8988T (cell line): ENCODE data around the gene NR1H3.
"Not testable (repeated sequence)": the region's sequence is repeated elsewhere in the genome, so short reads cannot be mapped to it uniquely, and the experiment has no call there.

ENCODE experiments used
- DNase-seq: peaks from one replicate; pipeline ENCODE4 v3.0.0; 2011

Gene NR1H3

GRCh38 chr11:47308050-47308823, 50.4 kb downstream of the NR1H3 start:
- DNase-seq, result no peak

DNA sequence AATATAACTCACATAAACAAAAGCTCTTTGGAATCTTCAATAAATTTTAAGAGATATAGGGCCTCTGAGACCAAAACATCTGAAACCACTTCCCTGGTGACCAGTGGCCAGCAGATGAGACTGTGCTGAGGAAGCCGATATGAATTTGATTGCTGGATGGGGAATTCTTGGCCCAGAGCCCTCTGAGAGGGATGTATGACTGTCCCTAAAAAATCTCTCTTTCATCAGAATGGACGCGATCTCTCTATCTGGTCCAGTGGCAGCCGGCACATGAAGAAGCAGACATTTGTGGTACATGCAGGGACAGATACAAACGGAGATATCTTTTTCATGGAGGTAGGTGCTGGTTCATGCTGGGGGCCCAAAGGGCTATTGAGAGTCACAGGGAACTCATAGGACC, 57.2 kb downstream of the NR1H3 start:
- DNase-seq, result no peak

DNA sequence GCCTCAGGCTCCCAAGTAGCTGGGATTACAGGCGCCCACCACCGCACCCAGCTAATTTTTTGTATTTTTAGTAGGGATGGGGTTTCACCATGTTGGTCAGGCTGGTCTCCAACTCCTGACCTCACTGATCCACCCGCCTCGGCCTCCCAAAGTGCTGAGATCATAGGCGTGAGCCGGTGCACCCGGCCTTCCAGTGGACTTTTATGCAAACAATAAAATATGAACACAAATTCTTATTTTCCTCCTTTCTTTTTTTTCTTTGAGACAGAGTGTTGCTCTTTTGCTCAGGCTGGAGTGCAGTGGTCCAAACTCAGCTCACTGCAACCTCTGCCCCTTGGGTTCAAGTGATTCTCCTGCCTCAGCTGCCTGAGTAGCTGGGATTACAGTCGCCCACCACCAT, 58.7 kb downstream of the NR1H3 start:
- DNase-seq, result not testable (repeated sequence)

DNA sequence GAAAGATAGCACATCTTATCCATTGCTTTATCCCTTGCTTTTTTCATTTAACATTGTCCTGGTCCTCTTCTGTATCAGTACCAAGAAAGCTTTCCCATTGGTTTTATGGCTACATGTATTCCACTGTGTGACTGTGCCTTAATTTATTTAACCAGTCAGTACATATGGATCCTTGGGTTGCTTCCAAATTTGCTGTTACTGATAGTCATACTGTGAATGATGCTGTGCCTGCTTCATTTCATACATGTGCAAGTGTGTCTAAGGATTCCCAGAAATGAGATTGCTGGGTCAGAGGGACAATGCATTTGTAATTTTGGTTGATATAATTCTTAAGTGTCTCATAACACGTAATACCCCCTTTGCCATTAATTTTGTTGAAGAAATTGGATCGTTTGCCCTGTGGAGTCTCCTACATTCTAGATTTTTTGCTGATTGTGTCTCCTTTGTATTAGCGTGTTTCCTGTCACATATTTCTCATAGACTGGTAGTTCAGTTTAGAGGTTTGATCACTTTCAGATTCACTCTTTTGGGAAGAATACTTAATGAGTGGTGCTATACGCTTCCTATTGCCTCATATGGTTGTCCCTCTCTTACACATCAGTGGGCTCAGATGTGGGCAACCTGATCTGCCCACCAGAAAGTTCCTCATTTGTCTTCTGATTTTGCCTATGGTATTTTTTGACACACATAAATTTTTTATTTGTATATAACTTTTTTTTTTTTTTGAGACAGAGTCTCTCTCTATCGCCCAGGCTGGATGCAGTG, 59.5 kb downstream of the NR1H3 start:
- DNase-seq, result no peak

- no peak for DNase-seq
Measured at GRCh38 chr11:47318166-47318565, 60.4 kb downstream of the NR1H3 start.
